HEK293 (cell line): ENCODE results near the gene POFUT2.

Experiments
- IKZF3 ChIP-seq: fragments of 450-650 bp; IDR thresholded peaks from 2 replicates; pipeline ENCODE4 v1.5.0; 2018; ENCODE audit warnings: missing biosample characterization, mild to moderate bottlenecking, missing genetic modification characterization, moderate library complexity
- OSR2 ChIP-seq: fragments of 450-650 bp; formaldehyde crosslinking; IDR thresholded peaks from 2 replicates; pipeline ENCODE4 v1.5.1; 2016; ENCODE audit warnings: missing biosample characterization, missing genetic modification characterization
- REST ChIP-seq: fragments of 450-650 bp; formaldehyde crosslinking; IDR thresholded peaks from 2 replicates; pipeline ENCODE4 v1.5.1; 2016; ENCODE audit warnings: missing biosample characterization, missing genetic modification characterization
- SP3 ChIP-seq: fragments of 450-650 bp; formaldehyde crosslinking; IDR thresholded peaks from 2 replicates; pipeline ENCODE4 v1.5.1; 2016; ENCODE audit warnings: missing biosample characterization, missing genetic modification characterization
- TCF7L2 ChIP-seq: IDR thresholded peaks from 2 replicates; pipeline ENCODE4 v1.6.1; 2011; ENCODE audit warnings: low read depth, mild to moderate bottlenecking, inconsistent platforms, low read length, moderate library complexity, borderline replicate concordance
- YY1 ChIP-seq: fragments of 450-650 bp; formaldehyde crosslinking; IDR thresholded peaks from 2 replicates; pipeline ENCODE4 v1.5.1; 2018; ENCODE audit warnings: missing biosample characterization, missing genetic modification characterization
- ZBTB11 ChIP-seq: fragments of 450-650 bp; formaldehyde crosslinking; conservative IDR thresholded peaks from 2 replicates; pipeline ENCODE4 v1.5.1; 2016; ENCODE audit warnings: low read depth, missing biosample characterization, missing genetic modification characterization
- ZBTB48 ChIP-seq: fragments of 450-650 bp; formaldehyde crosslinking; IDR thresholded peaks from 2 replicates; pipeline ENCODE4 v1.5.1; 2016; ENCODE audit warnings: missing biosample characterization, missing genetic modification characterization
- ZEB2 ChIP-seq: fragments of 450-650 bp; formaldehyde crosslinking; IDR thresholded peaks from 2 replicates; pipeline ENCODE4 v1.5.1; 2016; ENCODE audit warnings: missing biosample characterization, missing genetic modification characterization
- ZNF211 ChIP-seq: fragments of 450-650 bp; formaldehyde crosslinking; IDR thresholded peaks from 2 replicates; pipeline ENCODE4 v1.5.1; 2016; ENCODE audit warnings: low read depth, missing biosample characterization, missing genetic modification characterization
- ZNF302 ChIP-seq: fragments of 450-650 bp; formaldehyde crosslinking; IDR thresholded peaks from 2 replicates; pipeline ENCODE4 v1.5.1; 2016; ENCODE audit warnings: missing biosample characterization, missing genetic modification characterization, low read depth
- ZNF37A ChIP-seq: fragments of 450-650 bp; IDR thresholded peaks from 2 replicates; pipeline ENCODE4 v1.5.1; 2018; ENCODE audit warnings: missing biosample characterization, missing genetic modification characterization
- ZNF433 ChIP-seq: fragments of 450-650 bp; formaldehyde crosslinking; IDR thresholded peaks from 2 replicates; pipeline ENCODE4 v1.5.1; 2016; ENCODE audit warnings: missing biosample characterization, missing genetic modification characterization, low read depth
- ZNF48 ChIP-seq: fragments of 450-650 bp; formaldehyde crosslinking; IDR thresholded peaks from 2 replicates; pipeline ENCODE4 v1.5.1; 2016; ENCODE audit warnings: missing biosample characterization, missing genetic modification characterization
- ZNF510 ChIP-seq: fragments of 450-650 bp; formaldehyde crosslinking; IDR thresholded peaks from 2 replicates; pipeline ENCODE4 v1.5.1; 2018; ENCODE audit warnings: mild to moderate bottlenecking, missing genetic modification characterization, missing biosample characterization; ENCODE audit not compliant: insufficient replicate concordance
- ZNF544 ChIP-seq: fragments of 450-650 bp; formaldehyde crosslinking; IDR thresholded peaks from 2 replicates; pipeline ENCODE4 v1.5.0; 2017; ENCODE audit warnings: missing biosample characterization, missing genetic modification characterization
- ZNF561 ChIP-seq: fragments of 450-650 bp; IDR thresholded peaks from 2 replicates; pipeline ENCODE4 v1.5.1; 2018; ENCODE audit warnings: missing biosample characterization, missing genetic modification characterization, borderline replicate concordance
- ZNF670 ChIP-seq: fragments of 450-650 bp; formaldehyde crosslinking; IDR thresholded peaks from 2 replicates; pipeline ENCODE4 v1.5.1; 2016; ENCODE audit warnings: missing biosample characterization, missing genetic modification characterization, low read depth
- ZNF791 ChIP-seq: fragments of 450-650 bp; formaldehyde crosslinking; IDR thresholded peaks from 2 replicates; pipeline ENCODE4 v1.5.1; 2016; ENCODE audit warnings: missing biosample characterization, missing genetic modification characterization
- ZNF792 ChIP-seq: fragments of 450-650 bp; formaldehyde crosslinking; IDR thresholded peaks from 2 replicates; pipeline ENCODE4 v1.5.1; 2016; ENCODE audit warnings: missing biosample characterization, missing genetic modification characterization
- TF ChIP-seq, protein P1 (sequence below): fragments of 450-650 bp; formaldehyde crosslinking; IDR thresholded peaks from 2 replicates; pipeline ENCODE4 v1.5.1; 2016; ENCODE audit warnings: missing biosample characterization, missing genetic modification characterization, borderline replicate concordance
- TF ChIP-seq, protein P2 (sequence below): fragments of 450-650 bp; formaldehyde crosslinking; conservative IDR thresholded peaks from 2 replicates; pipeline ENCODE4 v1.5.1; 2016; ENCODE audit warnings: low read depth, missing biosample characterization, missing genetic modification characterization
- TF ChIP-seq, protein P3 (sequence below): fragments of 450-650 bp; formaldehyde crosslinking; IDR thresholded peaks from 2 replicates; pipeline ENCODE4 v1.5.1; 2016; ENCODE audit warnings: missing biosample characterization, missing genetic modification characterization

The POFUT2 gene

GRCh38 chr21:45292399-45293219, 4.9 kb upstream of the POFUT2 start (continued):
- TF ChIP-seq TCF7L2 = no peak
- no peak for TF ChIP-seq REST (tag by site-specific recombination)
- no peak for TF ChIP-seq ZNF302 (tag by site-specific recombination)
- TF ChIP-seq ZNF670 = no peak
- 0 out of 2 replicates have a peak, but pooled peaks have one; percentile 17 for TF ChIP-seq ZEB2 (tag by site-specific recombination)
- peak; percentile 87; the same call in 1 of the 2 replicates for TF ChIP-seq ZNF561 (tag by site-specific recombination)
- TF ChIP-seq, protein P1, sequence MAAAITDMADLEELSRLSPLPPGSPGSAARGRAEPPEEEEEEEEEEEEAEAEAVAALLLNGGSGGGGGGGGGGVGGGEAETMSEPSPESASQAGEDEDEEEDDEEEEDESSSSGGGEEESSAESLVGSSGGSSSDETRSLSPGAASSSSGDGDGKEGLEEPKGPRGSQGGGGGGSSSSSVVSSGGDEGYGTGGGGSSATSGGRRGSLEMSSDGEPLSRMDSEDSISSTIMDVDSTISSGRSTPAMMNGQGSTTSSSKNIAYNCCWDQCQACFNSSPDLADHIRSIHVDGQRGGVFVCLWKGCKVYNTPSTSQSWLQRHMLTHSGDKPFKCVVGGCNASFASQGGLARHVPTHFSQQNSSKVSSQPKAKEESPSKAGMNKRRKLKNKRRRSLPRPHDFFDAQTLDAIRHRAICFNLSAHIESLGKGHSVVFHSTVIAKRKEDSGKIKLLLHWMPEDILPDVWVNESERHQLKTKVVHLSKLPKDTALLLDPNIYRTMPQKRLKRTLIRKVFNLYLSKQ = no peak
- TF ChIP-seq SP3 (tag by site-specific recombination) = no peak
- TF ChIP-seq, protein P2, sequence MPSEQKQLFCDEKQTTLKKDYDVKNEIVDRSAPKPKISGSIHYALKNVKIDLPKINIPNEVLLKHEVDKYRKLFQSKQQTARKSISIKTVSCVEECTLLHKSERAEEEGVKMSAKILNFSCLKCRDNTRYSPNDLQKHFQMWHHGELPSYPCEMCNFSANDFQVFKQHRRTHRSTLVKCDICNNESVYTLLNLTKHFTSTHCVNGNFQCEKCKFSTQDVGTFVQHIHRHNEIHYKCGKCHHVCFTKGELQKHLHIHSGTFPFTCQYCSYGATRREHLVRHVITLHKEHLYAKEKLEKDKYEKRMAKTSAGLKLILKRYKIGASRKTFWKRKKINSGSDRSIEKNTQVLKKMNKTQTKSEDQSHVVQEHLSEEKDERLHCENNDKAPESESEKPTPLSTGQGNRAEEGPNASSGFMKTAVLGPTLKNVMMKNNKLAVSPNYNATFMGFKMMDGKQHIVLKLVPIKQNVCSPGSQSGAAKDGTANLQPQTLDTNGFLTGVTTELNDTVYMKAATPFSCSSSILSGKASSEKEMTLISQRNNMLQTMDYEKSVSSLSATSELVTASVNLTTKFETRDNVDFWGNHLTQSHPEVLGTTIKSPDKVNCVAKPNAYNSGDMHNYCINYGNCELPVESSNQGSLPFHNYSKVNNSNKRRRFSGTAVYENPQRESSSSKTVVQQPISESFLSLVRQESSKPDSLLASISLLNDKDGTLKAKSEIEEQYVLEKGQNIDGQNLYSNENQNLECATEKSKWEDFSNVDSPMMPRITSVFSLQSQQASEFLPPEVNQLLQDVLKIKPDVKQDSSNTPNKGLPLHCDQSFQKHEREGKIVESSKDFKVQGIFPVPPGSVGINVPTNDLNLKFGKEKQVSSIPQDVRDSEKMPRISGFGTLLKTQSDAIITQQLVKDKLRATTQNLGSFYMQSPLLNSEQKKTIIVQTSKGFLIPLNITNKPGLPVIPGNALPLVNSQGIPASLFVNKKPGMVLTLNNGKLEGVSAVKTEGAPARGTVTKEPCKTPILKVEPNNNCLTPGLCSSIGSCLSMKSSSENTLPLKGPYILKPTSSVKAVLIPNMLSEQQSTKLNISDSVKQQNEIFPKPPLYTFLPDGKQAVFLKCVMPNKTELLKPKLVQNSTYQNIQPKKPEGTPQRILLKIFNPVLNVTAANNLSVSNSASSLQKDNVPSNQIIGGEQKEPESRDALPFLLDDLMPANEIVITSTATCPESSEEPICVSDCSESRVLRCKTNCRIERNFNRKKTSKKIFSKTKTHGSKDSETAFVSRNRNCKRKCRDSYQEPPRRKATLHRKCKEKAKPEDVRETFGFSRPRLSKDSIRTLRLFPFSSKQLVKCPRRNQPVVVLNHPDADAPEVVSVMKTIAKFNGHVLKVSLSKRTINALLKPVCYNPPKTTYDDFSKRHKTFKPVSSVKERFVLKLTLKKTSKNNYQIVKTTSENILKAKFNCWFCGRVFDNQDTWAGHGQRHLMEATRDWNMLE = no peak
- TF ChIP-seq IKZF3 (tag by site-specific recombination) = peak; percentile 92
- peak; percentile 79 for TF ChIP-seq ZBTB11 (tag by site-specific recombination)
- TF ChIP-seq YY1 = no peak
- no peak for TF ChIP-seq ZNF544 (tag by site-specific recombination)
- no peak for TF ChIP-seq ZNF791 (tag by site-specific recombination)
- TF ChIP-seq ZBTB48 (tag by site-specific recombination) = no peak
- no peak for TF ChIP-seq OSR2 (tag by site-specific recombination)
- TF ChIP-seq, protein P3, sequence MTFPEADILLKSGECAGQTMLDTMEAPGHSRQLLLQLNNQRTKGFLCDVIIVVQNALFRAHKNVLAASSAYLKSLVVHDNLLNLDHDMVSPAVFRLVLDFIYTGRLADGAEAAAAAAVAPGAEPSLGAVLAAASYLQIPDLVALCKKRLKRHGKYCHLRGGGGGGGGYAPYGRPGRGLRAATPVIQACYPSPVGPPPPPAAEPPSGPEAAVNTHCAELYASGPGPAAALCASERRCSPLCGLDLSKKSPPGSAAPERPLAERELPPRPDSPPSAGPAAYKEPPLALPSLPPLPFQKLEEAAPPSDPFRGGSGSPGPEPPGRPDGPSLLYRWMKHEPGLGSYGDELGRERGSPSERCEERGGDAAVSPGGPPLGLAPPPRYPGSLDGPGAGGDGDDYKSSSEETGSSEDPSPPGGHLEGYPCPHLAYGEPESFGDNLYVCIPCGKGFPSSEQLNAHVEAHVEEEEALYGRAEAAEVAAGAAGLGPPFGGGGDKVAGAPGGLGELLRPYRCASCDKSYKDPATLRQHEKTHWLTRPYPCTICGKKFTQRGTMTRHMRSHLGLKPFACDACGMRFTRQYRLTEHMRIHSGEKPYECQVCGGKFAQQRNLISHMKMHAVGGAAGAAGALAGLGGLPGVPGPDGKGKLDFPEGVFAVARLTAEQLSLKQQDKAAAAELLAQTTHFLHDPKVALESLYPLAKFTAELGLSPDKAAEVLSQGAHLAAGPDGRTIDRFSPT (tag by site-specific recombination) = no peak
- TF ChIP-seq ZNF792 (tag by site-specific recombination) = no peak
- no peak for TF ChIP-seq ZNF37A (tag by site-specific recombination)
- TF ChIP-seq ZNF510 (tag by site-specific recombination) = no peak
- no peak for TF ChIP-seq ZNF48 (tag by site-specific recombination)
- no peak for TF ChIP-seq ZNF433
- TF ChIP-seq ZNF211 (tag by site-specific recombination) = no peak
